Medulla oblongata (tissue), 1 donor: ENCODE data around the gene IRF2.
A peak's percentile ranks its signal among the peaks of the same experiment; 100 is the strongest.
"Not testable (repeated sequence)": the region's sequence is repeated elsewhere in the genome, so short reads cannot be mapped to it uniquely, and the experiment has no call there.

Experiments
- DNase-seq: peaks from one replicate; pipeline ENCODE4 v3.0.0-alpha.2; 2015; ENCODE audit errors: extremely low spot score

IRF2 gene

GRCh38 chr4:184389978-184390900, 84.1 kb downstream of the IRF2 start:
- no peak for DNase-seq

GRCh38 chr4:184388106-184388505, 86.2 kb downstream of the IRF2 start:
- DNase-seq, result no peak

DNA sequence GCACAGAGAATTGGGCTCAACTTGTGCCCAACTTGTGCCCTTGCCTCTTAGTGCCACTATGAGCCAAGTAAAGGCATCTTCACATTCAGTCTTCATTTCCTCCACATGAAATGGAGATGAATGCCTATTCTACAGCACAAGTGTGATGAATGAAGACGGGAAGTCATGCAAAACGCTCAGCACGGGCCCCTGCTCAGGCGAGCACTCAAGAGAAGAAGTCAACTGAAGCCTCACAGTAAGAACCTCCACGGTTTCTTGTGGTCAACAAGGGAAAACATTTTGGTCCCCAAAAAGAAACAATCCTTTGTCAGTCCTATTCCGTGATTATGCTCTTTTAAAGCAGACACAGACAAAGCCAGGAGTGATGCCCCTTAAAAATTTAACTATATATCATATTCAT, 87.0 kb downstream of the IRF2 start:
- no peak for DNase-seq

DNA sequence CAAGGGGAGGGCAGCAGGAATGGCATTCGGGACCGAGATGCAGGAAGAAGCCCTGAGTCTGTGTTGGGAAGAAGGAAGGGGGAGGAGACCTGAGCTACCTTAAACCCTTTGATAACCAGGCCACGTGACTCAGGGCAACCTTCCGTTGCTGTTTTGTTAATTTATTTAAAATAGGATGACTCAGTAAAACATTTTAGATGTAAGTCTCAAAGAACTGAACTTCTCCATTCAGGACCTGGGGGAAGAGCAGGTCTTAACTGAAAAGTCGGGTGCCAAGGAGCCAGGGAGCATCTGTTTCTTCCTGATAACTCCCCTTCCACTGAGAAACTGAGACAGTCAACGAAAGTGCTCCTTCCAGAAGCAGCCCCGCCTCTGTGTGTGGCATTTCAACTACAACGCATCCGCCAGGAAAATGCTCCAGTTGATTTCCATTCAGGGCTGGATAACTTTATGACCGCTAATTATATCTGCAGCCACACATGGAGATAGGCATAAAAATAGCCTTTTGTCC, 88.0 kb downstream of the IRF2 start:
- no peak for DNase-seq

- DNase-seq, result peak; percentile 67
Measured at GRCh38 chr4:184385705-184386141, 88.6 kb downstream of the IRF2 start.

- DNase-seq, result no peak
Measured at GRCh38 chr4:184384810-184385557, 89.4 kb downstream of the IRF2 start.

GRCh38 chr4:184384056-184384809, 90.1 kb downstream of the IRF2 start:
- peak; percentile 70 for DNase-seq

- DNase-seq, result no peak
Measured at GRCh38 chr4:184383497-184384055, 90.8 kb downstream of the IRF2 start.

- DNase-seq, result no peak
Measured at GRCh38 chr4:184382189-184382846, 92.0 kb downstream of the IRF2 start.

- no peak for DNase-seq
Measured at GRCh38 chr4:184380707-184381106, 93.6 kb downstream of the IRF2 start.

- not testable (repeated sequence) for DNase-seq
Measured at GRCh38 chr4:184380214-184380613, 94.1 kb downstream of the IRF2 start.

GRCh38 chr4:184376923-184377322, 97.4 kb downstream of the IRF2 start:
- no peak for DNase-seq

DNA sequence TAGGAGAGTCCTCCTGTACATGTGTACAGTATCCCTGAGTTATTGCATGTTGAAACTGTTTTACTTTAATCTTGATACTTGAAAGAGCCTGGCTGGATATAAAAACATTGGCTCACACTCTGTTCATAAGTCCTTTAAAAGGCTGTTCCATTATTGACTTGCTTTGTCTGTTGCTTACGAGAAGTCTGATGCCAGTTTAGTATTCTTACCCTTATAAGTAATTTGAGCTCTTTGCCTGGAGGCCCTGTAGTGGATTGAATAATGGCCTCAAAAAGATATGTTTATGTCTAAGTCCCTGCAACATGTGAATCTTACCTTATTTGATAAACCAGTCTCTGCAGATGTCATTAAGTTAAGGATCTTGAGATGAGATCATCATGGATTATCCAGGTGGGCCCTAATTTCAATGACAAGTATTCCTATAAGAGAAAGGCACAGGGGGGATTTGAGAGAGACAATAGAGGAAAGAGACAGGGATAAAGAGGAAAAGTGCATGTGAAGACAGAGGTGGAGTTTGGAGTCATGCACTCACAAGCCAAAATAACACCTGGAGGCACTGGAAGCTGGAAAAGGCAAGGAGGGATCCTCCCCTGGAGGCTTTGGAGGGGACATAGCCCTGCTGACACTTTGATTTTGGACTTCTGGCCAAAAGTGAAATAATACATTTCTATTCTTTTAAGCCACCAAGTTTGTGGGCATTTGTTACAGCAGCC, 98.1 kb downstream of the IRF2 start:
- no peak for DNase-seq

DNA sequence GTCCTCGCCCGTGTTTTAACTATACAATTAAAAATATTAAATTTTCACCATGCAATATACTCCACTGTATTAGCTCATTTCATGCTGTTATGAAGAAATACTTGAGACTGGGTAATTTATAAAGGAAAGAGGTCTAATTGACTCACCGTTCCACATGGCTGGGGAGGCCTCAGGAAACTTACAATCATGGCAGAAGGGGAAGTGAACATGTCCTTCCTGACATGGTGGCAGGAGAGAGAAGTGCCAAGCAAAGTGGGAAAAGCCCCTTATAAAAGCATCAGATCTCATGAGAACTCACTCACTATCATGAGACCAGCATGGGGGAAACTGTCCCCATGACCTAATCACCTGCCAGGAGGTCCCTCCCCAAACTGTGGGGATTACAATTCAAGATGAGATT, 98.7 kb downstream of the IRF2 start:
- not testable (repeated sequence) for DNase-seq

- no peak for DNase-seq
Measured at GRCh38 chr4:184375027-184375426, 99.3 kb downstream of the IRF2 start.

DNA sequence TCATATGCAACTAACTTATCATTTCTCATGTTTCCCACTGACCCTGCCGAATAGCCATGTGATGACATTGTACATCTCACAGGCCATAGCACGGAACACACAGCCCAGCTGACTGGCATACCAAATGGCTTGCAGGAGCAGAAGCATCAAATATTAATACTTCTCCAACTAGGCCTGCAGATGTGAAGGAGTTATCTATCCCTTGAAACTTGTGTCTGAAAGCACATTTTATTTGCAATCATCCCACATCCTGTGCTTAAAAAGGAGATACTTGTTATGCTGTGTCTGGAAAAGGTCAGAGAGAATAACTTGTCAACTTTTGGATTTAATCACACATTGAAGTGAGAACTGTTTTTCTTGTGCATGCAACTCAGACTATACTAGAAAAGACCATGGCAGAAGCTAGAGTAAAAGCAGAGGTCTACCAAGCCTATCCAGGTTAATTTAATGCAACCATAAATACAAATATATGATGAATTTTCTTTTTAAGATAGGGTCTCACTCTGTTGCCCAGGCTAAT, 100.4 kb downstream of the IRF2 start:
- DNase-seq, result no peak

GRCh38 chr4:184371390-184371787, 103.0 kb downstream of the IRF2 start:
- DNase-seq, result no peak

- no peak for DNase-seq
Measured at GRCh38 chr4:184370711-184371389, 103.5 kb downstream of the IRF2 start.

- no peak for DNase-seq
Measured at GRCh38 chr4:184369871-184370270, 104.5 kb downstream of the IRF2 start.

DNA sequence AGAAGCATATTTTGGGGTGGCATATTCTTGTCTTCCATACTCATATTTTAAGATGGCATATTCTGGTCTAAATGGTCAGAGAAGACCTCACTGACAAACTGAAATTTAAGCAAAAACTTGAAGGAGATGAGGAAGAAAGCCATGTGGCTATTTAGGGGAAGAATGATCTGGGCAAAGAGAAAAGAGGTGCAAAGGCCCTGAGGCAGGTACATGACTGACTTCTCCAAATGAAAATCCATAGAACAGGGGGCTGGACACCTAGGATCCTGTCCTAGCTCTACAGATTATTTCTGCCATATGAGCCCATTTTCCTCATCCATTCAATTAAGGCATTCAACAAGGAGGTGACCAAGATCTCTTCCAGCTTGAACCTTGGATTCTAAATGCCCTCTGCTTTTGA, 105.6 kb downstream of the IRF2 start:
- DNase-seq, result no peak
